SK-N-SH (cell line): Measurements from ENCODE around the gene CARD14. TPM values are rescaled to one million over a fixed set of nuclear protein-coding genes. Genes with fewer than 3 reads are reported as not detected.

ENCODE experiments used
- CTCF ChIA-PET: fragments of 300-600, 350-600 bp; formaldehyde crosslinking; extraction: SDS; loops from one replicate; lab custom pipeline; 2021; lab: Yijun Ruan, JAX
- POLR2A ChIA-PET: fragments of 350-600 bp; sonication (Branson Sonifier 250); formaldehyde crosslinking; extraction: SDS; loops from one replicate; lab custom pipeline; 2020; ENCODE audit warnings: antibody characterized with exemption, inconsistent platforms; lab: Yijun Ruan, JAX
- DNase-seq: peaks from one replicate; pipeline ENCODE4 v3.0.0; 2012
- H2AFZ ChIP-seq: fragments of 200-600 bp; sonication (generic); 2 replicates; pipeline ENCODE4 v1.8.1; 2016; ENCODE audit warnings: antibody characterized with exemption, mild to moderate bottlenecking, low read depth
- H3F3A ChIP-seq: fragments of 200-600 bp; sonication (generic); replicated peaks from 2 replicates; pipeline ENCODE3; 2016; ENCODE audit warnings: antibody characterized with exemption, mild to moderate bottlenecking; ENCODE audit not compliant: insufficient read depth
- H3K27ac ChIP-seq, 2 experiments: fragments of 200-500 bp in 1 of 2; fragments of 200-600 bp in 1 of 2; sonication (Bioruptor generic) in 1 of 2; sonication (generic), shearing (Covaris generic) in 1 of 2; 2 replicates each; pipeline versions ENCODE4 v1.5.1 to v1.6.1; 2014 to 2016; ENCODE audit warnings: low read depth in 2 of 2, inconsistent platforms in 1 of 2, low read length in 1 of 2, mild to moderate bottlenecking in 1 of 2, mixed read lengths in 1 of 2
- H3K27me3 ChIP-seq: fragments of 200-600 bp; sonication (generic), shearing (Covaris generic); 2 replicates; pipeline ENCODE4 v1.6.1; 2016; ENCODE audit warnings: mixed run types; ENCODE audit not compliant: insufficient read depth
- H3K36me3 ChIP-seq, 2 experiments: fragments of 200-500 bp in 1 of 2; fragments of 200-600 bp in 1 of 2; sonication (Bioruptor generic) in 1 of 2; sonication (generic) in 1 of 2; replicated peaks in 1 of 2; 2 replicates each; pipeline versions ENCODE3 to v1.5.1; 2014 to 2016; ENCODE audit warnings: low read length in 1 of 2, mild to moderate bottlenecking in 1 of 2; ENCODE audit not compliant: insufficient read depth in 2 of 2, control insufficient read depth in 1 of 2
- H3K4me1 ChIP-seq, 2 experiments: fragments of 200-500 bp in 1 of 2; fragments of 200-600 bp in 1 of 2; sonication (Bioruptor generic) in 1 of 2; sonication (generic), shearing (Covaris generic) in 1 of 2; 2 replicates each; pipeline versions ENCODE4 v1.5.1 to v1.6.1; 2014 to 2016; ENCODE audit warnings: low read depth in 1 of 2, low read length in 1 of 2, mixed run types in 1 of 2; ENCODE audit not compliant: insufficient read depth in 2 of 2, control insufficient read depth in 1 of 2
- H3K4me2 ChIP-seq: fragments of 200-600 bp; sonication (generic), shearing (Covaris generic); 2 replicates; pipeline ENCODE4 v1.6.1; 2017; ENCODE audit warnings: mixed run types
- H3K4me3 ChIP-seq, 2 experiments: fragments of 200-500 bp in 1 of 2; fragments of 200-600 bp in 1 of 2; sonication (Bioruptor generic) in 1 of 2; sonication (generic), shearing (Covaris generic) in 1 of 2; 2 replicates each; pipeline versions ENCODE4 v1.5.1 to v1.8.1; 2014 to 2016; ENCODE audit warnings: low read depth in 2 of 2, inconsistent platforms in 1 of 2, low read length in 1 of 2, mild to moderate bottlenecking in 1 of 2, mixed read lengths in 1 of 2, moderate library complexity in 1 of 2
- H3K79me2 ChIP-seq: fragments of 200-600 bp; sonication (generic); 2 replicates; pipeline ENCODE4 v1.8.1; 2017; ENCODE audit warnings: mild to moderate bottlenecking; ENCODE audit not compliant: insufficient read depth
- H3K9ac ChIP-seq: fragments of 200-600 bp; sonication (generic); 2 replicates; pipeline ENCODE4 v1.6.1; 2017; ENCODE audit warnings: mixed run types
- H3K9me2 ChIP-seq: fragments of 200-600 bp; sonication (generic); 2 replicates; pipeline ENCODE4 v1.6.1; 2017; ENCODE audit warnings: mixed run types
- H3K9me3 ChIP-seq: fragments of 200-600 bp; sonication (generic); 2 replicates; pipeline ENCODE4 v1.6.1; 2017; ENCODE audit warnings: mixed run types, mild to moderate bottlenecking, moderate library complexity
- H4K20me1 ChIP-seq: fragments of 200-600 bp; sonication (generic); 2 replicates; pipeline ENCODE4 v1.6.1; 2017; ENCODE audit warnings: mild to moderate bottlenecking, mixed run types; ENCODE audit not compliant: insufficient read depth
- CTCF ChIP-seq: fragments of 200-600 bp; sonication (generic); IDR thresholded peaks from 2 replicates; pipeline ENCODE4 v1.6.1; 2017; ENCODE audit warnings: antibody characterized with exemption, mild to moderate bottlenecking, moderate library complexity
- PBX3 ChIP-seq: IDR thresholded peaks from 2 replicates; pipeline ENCODE4; 2012
- POLR2AphosphoS5 ChIP-seq: IDR thresholded peaks from 2 replicates; pipeline ENCODE4 v1.6.1; 2012; ENCODE audit warnings: low read depth, low read length
- RAD21 ChIP-seq: IDR thresholded peaks from 2 replicates; pipeline ENCODE4 v1.6.1; 2012; ENCODE audit warnings: mild to moderate bottlenecking, low read length
- RCOR1 ChIP-seq: fragments of 150-350 bp; IDR thresholded peaks from 2 replicates; pipeline ENCODE4 v1.6.1; 2017; ENCODE audit warnings: antibody characterized with exemption, low read length
- whole genome bisulfite sequencing: methylation state at CpG from one replicate; pipeline ENCODE4 v1.1.6; 2017; ENCODE audit warnings: low lambda C conversion rate; 5-methylcytosine and 5-hydroxymethylcytosine counted together
- polyA plus RNA-seq, 3 experiments: library from polyadenylated mRNA; depleted of rRNA; stranded (reverse); fragments of >200 nt; gene quantifications; 2 replicates each; pipeline ENCODE4 v1.2.3, GENCODE V29; 2012
- TF ChIP-seq, protein P1 (sequence below): IDR thresholded peaks from 2 replicates; pipeline ENCODE4 v1.4.0; 2012; ENCODE audit warnings: low read depth, borderline replicate concordance
- TF ChIP-seq, protein P2 (sequence below): fragments of 150-350 bp; IDR thresholded peaks from 2 replicates; pipeline ENCODE4 v1.6.1; 2016; ENCODE audit warnings: mild to moderate bottlenecking, low read depth, low read length

CARD14 gene
- polyA plus RNA-seq, 1 of the 3 experiments (the other 2 are of a cell fraction): 0.05 TPM

DNA sequence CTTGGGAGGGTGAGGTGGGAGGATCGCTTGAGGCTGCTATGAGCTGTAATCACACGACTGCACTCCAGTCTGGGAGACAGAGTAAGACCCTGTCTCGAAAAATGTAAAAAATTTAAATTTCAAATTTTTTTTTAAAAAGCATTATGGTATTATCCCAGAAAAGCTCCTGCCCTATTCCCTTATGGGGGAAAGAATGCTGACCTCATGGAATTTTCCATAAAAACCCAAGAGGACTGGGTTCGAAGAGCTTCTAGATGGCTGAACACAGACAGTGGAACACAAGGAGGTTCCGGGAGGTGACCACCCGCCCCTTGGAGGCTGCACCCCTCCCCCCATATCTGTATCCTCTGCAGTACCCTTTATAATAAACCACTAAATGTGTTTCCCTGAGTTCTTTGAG, 26.9 kb upstream of the CARD14 start:
- ChIA-PET CTCF (interaction anchor here (1.4 to 6.6 kb wide), 3 partner anchors 15 to 61 kb away, joined by 5 to 55 read pairs (median 17); partner anchors contain the start of gene GAA), POLR2A (no interaction called here)
- no peaks in the 10 kb centered on the region for H3K27me3 ChIP-seq
- H3K9me3 ChIP-seq: no peaks in the 10 kb centered on the region
- peaks cover 55 to 68% of the 10 kb centered on the region in 2 experiments for H3K36me3 ChIP-seq
- whole genome bisulfite sequencing: 97% methylated on average over 6 of the region's 6 CpGs
- H3K4me1 ChIP-seq: peaks cover 0 to 16% of the 10 kb centered on the region in 2 experiments; a peak in 2 of 4 replicates
- H3K79me2 ChIP-seq: peaks cover 65% of the 10 kb centered on the region
- H3K4me2 ChIP-seq: no peak overlapping the region
- H2AFZ ChIP-seq: no peak overlapping the region
- H3K9ac ChIP-seq: no peak overlapping the region
- H3K4me3 ChIP-seq: no peak overlapping the region
- H3F3A ChIP-seq: peaks cover 5% of the 10 kb centered on the region
- TF ChIP-seq CTCF (no peak), RAD21 (no peak), RCOR1 (no peak), POLR2AphosphoS5 (no peak)
- TF ChIP-seq, protein P1, sequence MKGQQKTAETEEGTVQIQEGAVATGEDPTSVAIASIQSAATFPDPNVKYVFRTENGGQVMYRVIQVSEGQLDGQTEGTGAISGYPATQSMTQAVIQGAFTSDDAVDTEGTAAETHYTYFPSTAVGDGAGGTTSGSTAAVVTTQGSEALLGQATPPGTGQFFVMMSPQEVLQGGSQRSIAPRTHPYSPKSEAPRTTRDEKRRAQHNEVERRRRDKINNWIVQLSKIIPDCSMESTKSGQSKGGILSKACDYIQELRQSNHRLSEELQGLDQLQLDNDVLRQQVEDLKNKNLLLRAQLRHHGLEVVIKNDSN: no peak
- no peak overlapping the region for H3K27ac ChIP-seq
- H4K20me1 ChIP-seq: peaks cover 30% of the 10 kb centered on the region
- DNase-seq: no peak
- H3K9me2 ChIP-seq: no peaks in the 10 kb centered on the region

DNA sequence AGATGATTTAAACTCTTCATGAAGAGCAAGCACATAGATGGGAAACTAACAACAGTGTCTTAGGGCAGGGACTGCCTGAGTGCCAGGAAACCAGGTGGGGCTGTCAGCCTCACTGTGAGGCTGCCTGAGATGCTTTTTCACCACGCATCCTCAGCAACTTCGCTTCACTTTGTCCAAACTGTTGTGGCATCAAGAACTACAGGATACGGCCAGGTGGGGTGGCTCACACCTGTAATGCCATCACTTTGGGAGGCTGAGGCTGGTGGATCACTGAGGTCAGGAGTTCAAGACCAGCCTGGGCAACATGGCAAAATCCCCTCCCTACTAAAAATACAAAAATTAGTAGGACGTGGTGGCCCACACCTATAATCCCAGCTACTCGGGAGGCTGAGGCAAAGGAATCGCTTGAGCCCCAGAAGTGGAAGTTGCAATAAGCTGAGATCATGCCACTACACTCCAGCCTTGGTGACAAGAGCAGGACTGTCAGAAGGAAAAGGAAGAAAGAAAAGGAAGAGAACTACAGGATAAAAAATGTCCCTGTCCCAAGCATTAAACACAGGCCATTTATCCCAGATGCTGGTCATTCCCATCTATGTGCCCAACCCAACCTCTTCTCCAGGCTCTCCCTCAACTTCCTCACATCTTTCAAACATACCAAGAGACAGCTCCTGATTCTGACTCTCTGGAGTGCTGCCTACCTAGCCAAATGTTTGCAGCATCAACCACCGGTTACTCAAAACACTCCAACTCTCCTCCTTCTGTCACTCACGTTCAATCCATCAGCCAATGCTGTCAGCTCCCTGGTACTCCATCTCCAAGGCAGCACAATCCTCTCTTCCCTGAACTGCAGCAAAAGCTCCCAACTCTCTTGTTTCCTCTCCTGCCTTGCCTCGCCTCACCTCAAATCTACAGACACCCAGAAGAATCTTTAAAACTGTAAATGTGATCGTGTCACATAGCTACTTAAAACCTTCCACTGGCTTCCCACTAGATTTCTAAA, 24.5 kb upstream of the CARD14 start:
- Histone ChIP-seq H3K9me2 (no peaks in the 10 kb centered on the region), H3K4me1 (peaks cover 4 to 21% of the 10 kb centered on the region in 2 experiments; a peak in 2 of 4 replicates), H3K4me3 (peak overlapping the region; percentile 79 to 97), H3K9me3 (no peaks in the 10 kb centered on the region), H3K27me3 (no peaks in the 10 kb centered on the region), H3F3A (peaks cover 9% of the 10 kb centered on the region), H3K4me2 (peak overlapping the region; percentile 96), H3K79me2 (peaks cover 82% of the 10 kb centered on the region), H3K36me3 (peaks cover 34 to 51% of the 10 kb centered on the region in 2 experiments), H3K9ac (peak overlapping the region; percentile 98), H4K20me1 (peaks cover 30% of the 10 kb centered on the region), H2AFZ (no peak overlapping the region), H3K27ac (peak overlapping the region in 1 of 2 experiments; percentile 86; a peak in 1 of 4 replicates)
- no peak for DNase-seq
- 68% methylated on average over 10 of the region's 10 CpGs for WGBS
- TF ChIP-seq, protein P2, sequence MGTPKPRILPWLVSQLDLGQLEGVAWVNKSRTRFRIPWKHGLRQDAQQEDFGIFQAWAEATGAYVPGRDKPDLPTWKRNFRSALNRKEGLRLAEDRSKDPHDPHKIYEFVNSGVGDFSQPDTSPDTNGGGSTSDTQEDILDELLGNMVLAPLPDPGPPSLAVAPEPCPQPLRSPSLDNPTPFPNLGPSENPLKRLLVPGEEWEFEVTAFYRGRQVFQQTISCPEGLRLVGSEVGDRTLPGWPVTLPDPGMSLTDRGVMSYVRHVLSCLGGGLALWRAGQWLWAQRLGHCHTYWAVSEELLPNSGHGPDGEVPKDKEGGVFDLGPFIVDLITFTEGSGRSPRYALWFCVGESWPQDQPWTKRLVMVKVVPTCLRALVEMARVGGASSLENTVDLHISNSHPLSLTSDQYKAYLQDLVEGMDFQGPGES: no peak
- TF ChIP-seq PBX3: 0 out of 2 replicates have a peak, but pooled peaks have one; percentile 18
- ChIA-PET CTCF (interaction anchor here (0.9 to 6.6 kb wide), 7 partner anchors 17 to 219 kb away, joined by 3 to 55 read pairs (median 4); partner anchors contain the start of gene GAA), POLR2A (interaction anchor here (0.6 to 1.4 kb wide), 7 partner anchors 12 to 547 kb away, joined by 3 to 11 read pairs (median 3); partner anchors contain the start of gene GAA)
